ENCODE results near the gene EML6.

The EML6 gene

DNA sequence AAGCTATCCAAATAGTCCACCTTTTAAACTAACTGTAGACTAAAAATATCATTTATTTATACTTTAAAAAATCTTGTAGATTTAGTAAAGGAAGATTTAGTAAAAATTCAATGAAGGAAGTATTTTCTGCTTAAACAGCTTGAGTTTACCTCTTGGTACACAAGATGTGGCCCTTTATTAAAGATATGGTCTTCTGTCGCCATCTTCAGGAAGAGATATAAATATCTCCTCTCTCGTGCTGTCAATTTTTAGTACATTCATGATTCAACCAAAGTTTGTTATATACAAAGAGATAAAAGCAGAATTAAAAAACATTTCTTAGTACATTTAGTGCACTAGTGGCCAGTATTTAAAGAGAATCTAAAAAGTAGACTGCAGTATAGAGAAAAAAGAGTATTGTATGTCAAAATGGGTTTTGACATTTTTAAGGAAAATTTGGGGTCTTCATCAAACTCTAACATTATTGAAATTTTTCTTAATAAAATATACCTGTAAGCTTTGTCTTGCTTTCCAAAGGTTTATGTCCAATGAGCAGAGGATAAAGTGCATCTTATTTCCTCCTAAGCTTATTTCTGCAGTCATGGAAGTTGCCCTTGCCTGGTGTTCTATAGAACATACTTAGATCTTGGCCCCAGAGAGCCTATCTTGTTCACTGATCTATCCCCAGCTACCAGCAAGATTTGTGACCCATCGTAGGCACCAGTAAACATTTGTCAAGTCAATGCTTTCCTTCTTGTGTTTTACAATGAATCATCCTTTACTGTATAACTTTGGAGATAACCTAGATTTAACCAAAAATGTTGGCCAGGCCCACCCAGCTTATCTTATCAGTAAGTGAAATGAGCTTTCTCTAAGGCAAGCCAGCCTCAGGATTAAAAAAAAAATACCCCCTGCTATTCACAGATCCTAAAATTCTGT, 18.5 kb upstream of the EML6 start:
- DNase-seq (ENCODE audit: low read depth) = peak; percentile 76
- no peak overlapping the region for H3K4me3 ChIP-seq (ENCODE audit: control insufficient read depth, low read depth, low read length)
- TF ChIP-seq, protein P1, sequence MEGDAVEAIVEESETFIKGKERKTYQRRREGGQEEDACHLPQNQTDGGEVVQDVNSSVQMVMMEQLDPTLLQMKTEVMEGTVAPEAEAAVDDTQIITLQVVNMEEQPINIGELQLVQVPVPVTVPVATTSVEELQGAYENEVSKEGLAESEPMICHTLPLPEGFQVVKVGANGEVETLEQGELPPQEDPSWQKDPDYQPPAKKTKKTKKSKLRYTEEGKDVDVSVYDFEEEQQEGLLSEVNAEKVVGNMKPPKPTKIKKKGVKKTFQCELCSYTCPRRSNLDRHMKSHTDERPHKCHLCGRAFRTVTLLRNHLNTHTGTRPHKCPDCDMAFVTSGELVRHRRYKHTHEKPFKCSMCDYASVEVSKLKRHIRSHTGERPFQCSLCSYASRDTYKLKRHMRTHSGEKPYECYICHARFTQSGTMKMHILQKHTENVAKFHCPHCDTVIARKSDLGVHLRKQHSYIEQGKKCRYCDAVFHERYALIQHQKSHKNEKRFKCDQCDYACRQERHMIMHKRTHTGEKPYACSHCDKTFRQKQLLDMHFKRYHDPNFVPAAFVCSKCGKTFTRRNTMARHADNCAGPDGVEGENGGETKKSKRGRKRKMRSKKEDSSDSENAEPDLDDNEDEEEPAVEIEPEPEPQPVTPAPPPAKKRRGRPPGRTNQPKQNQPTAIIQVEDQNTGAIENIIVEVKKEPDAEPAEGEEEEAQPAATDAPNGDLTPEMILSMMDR (conservative IDR thresholded peaks at IDR 0.05; ENCODE audit: control insufficient read depth, insufficient read depth, low read depth, low read length) = peak; percentile 62

DNA sequence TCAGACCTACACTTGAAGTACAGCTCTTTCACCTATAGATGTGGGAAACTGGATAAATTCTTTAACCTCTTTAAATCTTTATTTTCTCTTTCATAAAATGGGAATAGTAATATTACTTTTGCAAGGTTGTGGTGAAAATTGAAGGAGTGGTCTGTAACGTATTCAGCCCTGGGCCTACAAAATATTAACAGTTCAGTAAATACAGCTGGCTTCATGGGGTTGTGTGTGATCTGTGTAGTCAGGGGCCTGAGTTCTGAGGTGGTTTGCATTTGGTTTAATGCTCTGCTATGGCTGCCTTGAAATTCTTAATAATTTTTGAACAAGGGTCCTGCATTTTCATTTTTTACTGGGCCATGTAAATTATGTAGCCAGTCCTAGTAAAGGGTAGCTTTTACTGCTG, 16.8 kb upstream of the EML6 start:
- TF ChIP-seq, protein P1 (conservative IDR thresholded peaks at IDR 0.05; ENCODE audit: control insufficient read depth, insufficient read depth, low read depth, low read length) = no peak
- no peak overlapping the region for H3K4me3 ChIP-seq (ENCODE audit: control insufficient read depth, low read depth, low read length)
- no peak for DNase-seq (ENCODE audit: low read depth)

DNA sequence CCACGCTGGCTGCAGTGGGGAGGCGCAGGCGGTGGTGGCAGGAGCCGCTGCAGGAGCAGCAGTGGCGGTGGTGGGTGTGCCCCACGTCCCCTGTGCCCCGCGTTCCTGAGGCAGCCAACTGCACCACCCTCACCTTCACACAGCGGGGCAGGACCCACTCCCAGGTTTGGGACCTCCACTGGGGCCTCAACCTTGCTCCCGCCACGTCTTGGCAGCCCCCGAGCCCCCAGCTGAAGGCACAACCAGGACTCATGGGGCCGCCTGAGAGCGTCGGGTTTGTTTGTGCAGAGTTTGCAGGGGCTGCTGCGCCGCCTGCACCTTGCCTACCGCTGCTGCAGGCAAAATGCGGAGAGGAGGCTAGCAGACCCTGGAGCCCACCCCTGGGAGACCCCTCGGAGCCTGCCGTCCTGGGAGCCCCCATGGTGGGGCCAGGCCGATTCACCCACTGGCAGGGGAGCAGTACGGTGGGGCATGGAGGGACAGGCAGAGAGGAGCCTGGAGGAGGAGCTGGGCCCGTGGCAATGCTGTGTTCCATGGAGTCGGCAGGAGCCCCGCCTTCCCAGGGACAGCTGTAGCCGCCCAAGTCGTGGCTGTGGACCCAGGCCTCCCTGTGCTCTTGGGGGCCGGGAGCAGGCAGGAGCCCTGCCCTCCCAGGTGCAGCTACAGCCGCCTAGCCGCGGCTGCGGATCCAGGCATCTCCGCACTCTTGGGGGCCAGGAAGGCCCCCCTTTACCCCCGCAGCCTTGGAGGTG, 14.7 kb upstream of the EML6 start:
- TF ChIP-seq, protein P1 (conservative IDR thresholded peaks at IDR 0.05; ENCODE audit: control insufficient read depth, insufficient read depth, low read depth, low read length) = no peak
- no peak for DNase-seq (ENCODE audit: low read depth)

DNA sequence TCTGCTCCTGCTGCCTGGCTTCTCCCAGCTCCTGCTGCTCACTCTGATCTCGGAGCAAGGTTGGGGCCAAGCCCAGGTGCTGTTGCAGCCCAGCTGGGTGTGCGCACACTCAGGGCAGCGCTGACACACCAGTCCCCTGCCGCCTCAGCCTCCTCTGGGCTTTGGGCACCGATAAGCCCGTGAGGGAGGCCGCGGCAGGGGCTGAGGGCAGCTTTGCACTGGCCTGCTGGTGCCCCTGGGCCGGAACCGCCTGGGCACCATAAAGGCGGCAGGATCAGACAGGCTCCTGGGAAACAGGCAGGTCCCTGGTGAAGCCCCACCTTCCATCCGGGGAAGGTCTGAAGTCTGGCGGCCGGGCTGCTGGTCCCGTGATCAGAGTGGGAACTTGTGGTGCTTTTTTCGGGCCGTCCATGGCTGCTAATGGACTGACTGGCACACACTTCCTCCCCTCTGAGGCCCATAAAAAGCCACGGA, 14.1 kb upstream of the EML6 start:
- TF ChIP-seq, protein P1 (conservative IDR thresholded peaks at IDR 0.05; ENCODE audit: control insufficient read depth, insufficient read depth, low read depth, low read length) = no peak
- no peak for DNase-seq (ENCODE audit: low read depth)

More for the DNA sequence above, 14.7 kb upstream of the EML6 start:
- H3K4me3 ChIP-seq (ENCODE audit: control insufficient read depth, low read depth, low read length) = peak overlapping the region; percentile 13

DNA sequence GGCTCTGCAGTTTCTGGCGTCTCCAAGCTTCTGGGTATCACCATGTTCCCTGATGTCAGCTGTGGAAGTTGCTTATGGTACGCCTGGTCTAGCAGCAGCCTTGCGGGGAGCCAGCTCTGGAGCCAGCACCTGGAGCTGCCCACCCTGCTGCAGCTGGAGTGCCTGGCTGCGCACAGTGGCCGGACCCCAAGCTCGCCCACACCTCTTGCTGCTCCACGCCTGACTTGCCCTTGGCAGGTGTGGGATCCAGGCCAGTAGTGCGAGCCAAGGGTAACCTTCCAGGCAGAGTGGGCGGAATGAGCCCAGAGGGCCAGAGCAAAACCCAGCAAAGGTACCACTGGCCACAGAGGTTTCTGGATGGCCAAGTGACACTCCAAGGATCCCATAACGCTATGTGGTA, 13.2 kb upstream of the EML6 start:
- H3K4me3 ChIP-seq (ENCODE audit: control insufficient read depth, low read depth, low read length) = no peak overlapping the region
- no peak for DNase-seq (ENCODE audit: low read depth)
- TF ChIP-seq, protein P1 (conservative IDR thresholded peaks at IDR 0.05; ENCODE audit: control insufficient read depth, insufficient read depth, low read depth, low read length) = no peak

More for the DNA sequence above, 14.1 kb upstream of the EML6 start:
- H3K4me3 ChIP-seq (ENCODE audit: control insufficient read depth, low read depth, low read length) = no peak overlapping the region

DNA sequence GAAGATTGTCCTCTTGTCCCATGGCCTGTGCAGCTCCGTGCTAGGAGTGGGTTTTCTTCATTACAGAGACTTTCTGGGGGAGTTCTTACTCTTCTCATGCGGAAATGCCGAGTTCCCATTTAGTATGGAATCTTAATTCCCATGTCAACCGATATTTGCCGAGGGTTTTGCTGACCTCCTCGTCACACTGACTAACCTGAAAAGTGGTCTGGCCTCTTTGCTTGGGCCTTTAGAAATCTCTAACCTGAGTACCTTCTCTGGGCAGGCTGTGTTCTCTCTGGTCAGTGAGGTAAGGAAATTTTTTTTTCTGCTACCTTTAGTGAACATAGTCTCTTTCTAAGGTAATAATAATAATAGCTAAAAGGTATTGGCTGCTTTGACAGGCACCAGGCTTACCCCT, 10.9 kb upstream of the EML6 start:
- no peak for DNase-seq (ENCODE audit: low read depth)
- H3K4me3 ChIP-seq (ENCODE audit: control insufficient read depth, low read depth, low read length) = no peak overlapping the region
- TF ChIP-seq, protein P1 (conservative IDR thresholded peaks at IDR 0.05; ENCODE audit: control insufficient read depth, insufficient read depth, low read depth, low read length) = no peak

Data from fibroblast of mammary gland (primary cell).